GM19372 (cell line): ENCODE results near the gene PXDN.

Source experiments
- ATAC-seq: cut with Tn5 transposase; IDR thresholded peaks from one replicate; pipeline ENCODE4 v1.9.1; 2021; ENCODE audit warnings: mild to moderate bottlenecking, low read depth, moderate library complexity; ENCODE audit not compliant: unreplicated experiment

PXDN gene

DNA sequence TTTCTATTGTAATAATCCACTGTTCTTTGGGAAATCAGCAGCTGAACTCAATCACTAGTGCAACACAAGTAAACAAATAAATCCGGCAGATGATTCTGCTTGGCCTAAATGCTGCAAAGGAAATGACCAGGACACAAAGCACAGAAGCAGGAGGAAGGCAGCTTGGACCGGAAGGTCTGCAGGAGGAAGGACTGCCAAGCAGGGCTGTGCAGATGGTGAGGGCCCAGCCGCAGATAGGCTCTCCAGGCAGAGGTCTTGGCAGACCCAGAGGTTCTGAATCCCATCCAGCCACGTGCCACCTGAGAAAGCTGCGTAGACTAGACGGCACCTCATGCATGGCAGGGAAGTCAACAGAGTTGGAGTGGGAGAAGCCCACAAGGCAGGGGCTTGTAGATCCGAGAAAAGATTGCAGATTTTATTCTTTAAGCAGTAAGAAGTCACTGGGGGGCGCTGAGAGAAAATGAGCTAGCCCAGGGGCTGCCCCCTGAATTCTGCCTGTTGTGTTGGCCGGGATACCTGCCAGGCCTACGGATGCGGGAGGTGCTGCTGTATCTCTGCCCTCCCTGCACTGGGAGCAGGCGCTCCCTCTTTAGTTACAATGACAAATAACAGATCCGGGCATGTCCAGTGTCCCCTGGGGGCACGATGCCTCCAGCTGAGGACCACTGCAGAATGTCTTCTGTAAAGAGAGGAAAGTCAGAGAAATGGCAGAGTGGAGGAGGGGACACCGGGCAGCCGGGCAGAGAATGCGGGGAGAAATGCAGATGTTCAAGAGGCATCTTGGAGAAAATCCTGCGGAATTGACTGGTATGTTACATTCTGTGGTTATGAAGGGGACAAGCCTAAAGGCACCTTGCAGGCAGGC lies 153.5 kb downstream of the PXDN start:
- no peak for ATAC-seq

DNA sequence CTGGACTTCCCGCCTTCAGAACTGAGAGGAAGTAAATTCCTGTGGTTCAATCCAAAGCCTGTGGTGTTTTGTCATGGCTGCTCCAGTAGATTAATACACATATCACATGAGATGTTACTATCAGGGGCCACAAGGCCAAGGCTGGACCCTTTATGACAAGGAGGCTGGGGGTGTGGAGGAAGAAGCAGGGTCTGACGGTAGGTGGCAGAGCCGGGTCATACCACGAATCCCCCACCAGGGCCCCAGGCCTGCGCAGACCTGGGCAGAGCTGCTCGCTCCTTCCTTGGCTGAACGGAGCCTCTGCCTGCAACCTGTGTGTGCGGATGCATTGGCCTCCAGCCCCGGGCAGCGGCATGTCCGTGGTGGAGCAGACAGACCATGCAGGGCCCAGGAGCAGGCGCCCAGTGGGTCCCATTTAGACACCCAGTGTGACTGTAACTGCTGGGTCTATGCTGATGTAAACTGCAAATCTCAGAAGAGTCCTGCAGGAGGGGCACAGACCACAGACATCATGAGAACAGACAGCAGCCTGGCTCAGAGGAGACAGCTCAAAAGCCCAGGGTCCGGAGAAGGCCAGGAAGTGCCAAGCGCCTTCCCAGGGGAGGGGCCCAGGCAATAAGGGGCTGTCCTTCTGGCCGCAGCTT lies 155.2 kb downstream of the PXDN start:
- ATAC-seq, result no peak

DNA sequence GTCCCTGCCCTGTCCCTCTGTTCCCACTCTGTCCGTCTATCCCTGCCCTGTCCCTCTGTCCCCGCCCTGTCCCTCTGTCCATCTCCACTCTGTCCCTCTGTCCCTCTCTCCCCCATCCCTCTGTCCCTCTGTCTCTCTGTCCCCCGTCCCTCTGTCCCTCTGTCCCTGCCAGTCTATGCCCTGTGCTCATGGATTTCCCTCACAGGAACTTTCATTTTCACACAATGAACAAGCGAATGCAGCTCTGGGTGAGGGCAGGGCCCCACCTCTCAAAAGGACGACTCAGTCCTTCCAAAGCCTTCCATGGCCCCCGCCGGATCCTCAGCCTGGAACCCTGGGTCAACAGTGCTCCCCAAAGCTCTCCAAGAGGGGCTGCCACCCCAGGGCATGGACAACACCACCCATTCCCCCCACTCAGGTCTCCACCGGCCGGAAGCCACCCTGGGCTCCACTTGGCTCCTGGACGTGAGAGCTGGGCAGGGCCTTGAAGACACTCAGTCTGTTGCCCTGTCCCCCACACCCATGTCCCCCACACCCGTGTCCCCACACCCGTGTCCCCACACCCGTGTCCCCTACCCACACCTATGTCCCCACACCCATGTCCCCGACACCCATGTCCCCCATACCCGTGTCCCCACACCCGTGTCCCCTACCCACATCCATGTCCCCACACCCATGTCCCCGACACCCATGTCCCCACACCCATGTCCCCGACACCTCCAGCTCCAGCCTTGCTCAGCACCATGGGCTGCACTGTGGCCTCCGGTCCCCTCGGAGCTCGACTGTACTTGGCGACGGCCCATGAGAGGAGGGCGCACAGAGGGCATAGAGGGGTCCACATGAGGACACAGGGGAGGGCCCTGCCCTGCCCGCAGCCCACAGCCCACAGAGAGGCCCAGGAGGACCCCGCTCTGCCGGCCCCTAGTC lies 156.0 kb downstream of the PXDN start:
- no peak for ATAC-seq

DNA sequence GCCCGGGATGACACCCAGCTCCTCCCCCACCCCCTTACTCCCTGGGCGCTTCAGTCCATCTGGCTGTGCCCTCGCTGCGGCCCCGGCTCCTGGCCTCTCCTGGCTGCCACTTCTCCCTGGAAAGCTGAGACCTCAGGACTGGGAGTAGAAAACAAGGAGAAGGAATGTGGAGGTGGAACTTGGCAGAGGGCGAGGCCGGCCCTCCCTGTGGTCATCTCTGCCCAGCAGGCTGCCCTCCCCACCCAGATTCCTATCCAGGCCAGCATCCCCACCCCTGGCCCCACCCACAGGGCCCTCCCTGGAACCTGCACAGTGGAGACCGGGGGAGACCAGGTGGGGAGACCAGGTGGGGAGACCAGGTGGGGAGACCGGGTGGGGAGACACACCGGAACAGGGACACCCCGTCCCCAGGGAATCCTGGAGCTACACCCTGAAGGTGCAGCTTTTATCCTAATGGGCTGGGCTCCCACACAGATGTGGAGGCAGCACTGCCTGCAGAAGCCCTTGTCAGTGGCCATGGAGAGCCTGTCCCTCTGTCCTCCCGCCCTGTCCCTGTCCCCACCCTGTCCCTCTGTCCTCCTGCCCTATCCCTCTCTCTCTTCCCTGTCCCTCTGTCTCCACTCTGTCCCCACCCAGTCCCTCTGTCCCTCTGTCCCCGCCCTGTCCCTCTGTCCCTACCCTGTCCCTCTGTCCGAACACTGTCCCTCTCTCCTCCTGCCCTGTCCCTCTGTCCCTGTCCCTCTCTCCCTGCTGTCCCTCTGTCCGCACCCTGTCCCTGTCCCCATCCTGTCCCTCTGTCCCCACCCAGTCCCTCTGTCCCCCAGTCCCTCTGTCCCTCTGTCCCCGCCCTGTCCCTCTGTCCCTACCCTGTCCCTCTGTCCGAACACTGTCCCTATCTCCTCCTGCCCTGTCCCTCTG lies 157.1 kb downstream of the PXDN start:
- ATAC-seq, result no peak

DNA sequence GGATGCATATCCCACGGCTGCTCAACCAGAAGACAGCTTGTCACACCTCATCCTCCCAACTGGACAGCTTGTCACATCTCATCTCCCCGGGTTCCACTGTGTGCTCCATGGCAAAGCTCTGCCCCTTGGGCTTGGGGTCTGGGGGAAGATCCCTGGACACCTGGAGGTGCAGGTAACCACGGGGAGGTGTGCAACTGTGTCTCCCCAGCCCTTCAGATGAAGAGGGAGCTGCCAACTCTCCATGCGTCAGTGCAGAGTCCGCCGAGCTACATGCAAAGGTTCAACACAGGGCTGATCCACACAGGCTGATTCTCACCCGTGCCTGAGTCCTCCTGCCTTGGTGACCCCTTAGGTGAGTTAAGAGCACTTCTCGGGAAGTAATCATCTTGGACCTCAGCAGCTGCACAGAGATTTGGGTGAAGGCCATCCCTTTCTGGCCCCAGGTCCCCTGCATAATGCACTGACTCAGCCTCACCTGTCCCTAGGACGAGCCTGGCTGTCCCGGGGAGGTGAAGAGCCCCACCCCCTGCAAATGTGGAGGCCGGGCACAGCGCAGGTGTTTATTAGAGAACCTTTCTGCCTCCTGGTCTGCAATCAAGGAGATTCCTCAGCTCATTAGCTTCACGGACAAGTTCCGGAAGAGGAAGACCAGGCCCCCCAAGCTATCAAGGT lies 157.9 kb downstream of the PXDN start:
- no peak for ATAC-seq

DNA sequence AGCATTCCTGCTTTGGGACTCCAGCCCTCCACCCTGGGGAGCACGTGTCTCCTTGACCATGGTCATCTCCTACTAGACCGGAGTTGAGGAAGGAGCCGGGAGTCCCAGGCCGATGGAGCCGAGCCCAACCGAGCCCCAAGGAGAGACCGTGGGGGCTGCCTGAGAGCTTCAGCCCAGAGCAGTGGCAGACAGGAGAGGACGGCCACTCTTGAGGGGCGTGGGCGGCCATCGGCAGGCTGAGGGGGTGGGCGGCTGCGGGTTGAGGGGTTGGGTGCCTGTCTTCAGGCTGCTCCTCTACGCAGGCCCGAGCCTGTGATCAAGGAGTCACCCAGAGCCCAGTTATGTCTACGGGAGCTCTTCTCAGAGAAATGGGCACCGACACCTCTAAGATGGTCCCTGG lies 158.7 kb downstream of the PXDN start:
- no peak for ATAC-seq

DNA sequence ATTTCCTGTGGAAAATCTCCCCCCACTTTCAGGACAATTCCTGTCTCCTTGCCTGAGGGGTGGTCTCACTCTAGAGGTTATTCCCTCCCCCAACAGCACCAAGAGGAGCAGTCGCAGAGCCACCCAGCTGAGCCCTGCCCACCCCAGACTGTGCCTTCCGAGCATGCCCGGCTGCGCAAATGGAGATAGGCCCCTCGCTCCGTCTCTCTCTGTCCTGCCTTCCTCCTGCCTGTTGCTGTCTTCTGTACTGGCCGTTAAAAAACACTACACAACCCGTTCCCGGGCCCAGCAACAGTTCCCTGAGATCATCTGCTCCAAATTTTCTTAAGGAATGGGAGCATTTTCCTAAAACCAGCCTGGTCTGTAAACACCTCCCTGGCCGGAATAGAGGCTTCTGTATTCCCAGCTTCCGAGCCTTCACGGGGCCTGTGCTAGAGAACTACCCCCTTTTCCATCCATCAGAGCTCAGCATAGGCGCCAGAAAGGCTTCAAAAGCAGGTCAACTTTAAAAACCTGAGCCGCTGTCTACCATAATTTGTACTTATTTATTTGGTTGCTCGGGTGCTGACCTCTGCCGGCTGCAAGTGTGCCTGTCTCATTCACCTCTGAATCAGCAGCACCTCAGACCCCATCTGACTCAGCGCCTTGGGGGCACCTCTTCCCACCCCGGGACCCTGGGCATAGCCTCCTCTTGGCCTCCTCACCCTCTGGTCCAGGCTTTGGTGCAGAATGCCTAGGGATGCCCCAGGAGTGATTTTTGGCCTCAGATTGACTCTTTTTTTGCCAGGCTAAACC lies 159.4 kb downstream of the PXDN start:
- ATAC-seq, result no peak

DNA sequence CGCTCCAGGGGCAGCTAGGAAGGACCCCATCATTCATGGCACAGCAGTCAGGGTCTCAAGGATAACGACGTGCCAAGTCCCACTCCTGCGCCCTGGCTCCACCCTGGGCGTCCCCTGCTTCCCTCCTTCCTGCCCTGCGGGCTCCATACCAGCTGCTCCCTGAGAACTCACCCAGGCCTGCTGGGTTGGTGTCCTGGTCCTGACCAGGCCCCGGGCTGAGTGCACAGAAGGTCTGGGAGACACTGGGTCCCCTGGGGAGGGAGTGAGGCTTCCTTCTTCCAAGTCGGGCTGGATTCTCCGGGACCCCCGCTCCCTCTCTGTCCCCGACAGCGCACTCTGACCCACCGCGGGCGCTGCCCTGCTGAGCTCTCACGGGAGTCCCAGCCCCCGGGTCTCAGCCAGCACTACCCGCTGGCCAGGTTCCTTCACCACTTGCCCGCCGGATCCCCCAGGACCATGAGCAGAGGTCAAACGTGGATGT lies 160.2 kb downstream of the PXDN start:
- no peak for ATAC-seq

DNA sequence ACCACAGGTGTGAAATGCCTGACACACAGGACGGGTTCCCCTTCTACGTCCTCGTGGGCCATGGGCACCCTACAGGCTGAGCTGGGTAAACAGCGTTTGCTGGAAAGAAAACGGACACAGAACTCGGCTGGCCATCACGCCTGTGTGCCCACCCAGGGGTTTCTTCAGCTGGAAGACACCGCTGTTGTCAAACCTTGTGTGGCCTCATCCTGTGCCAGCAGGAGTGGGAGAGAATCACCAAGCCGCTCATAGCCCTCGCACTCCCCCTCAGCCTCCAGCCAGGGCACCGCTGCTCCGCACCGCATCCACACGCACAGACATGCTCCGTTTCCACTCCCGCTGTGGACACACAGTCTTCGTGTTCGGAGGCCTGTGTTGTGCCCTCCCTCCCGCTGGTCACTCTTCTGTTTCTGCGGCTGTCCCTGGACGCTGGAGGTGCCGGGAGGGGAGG lies 161.4 kb downstream of the PXDN start:
- no peak for ATAC-seq

DNA sequence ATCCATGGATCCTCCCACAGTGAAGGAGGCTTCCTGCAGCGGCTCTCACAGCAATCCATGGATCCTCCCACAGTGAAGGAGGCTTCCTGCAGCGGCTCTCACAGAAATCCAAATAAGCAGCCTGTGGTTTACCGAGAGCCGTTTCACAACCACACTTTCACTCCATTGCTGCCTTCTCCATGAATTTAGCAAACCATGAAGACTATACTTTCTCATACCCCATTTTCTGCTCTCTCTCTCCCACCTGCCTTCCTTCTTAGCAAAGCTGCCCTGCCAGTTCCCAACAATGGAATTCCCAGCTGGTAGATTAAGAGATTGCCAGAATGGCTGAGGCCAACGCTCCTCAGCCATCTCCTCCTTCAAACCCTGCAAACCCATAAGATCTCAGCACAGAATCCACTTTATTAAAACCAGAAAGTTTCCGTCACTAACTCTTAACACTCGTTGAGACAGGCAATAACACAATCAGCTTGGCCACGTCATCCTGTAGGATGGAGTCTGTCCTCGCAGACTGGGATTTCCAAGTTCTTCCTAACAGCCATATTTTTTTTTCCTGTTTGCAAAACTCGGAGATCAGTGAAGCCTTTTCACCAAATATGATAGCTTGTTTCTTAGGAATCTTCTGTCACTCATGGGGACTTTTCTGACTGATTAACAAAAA lies 162.2 kb downstream of the PXDN start:
- no peak for ATAC-seq
